A673 (cell line): Measurements from ENCODE around the gene HMGN4.

Experiments used
- EZH2 ChIP-seq: fragments of 200-600 bp; sonication (generic); IDR thresholded peaks from 2 replicates; pipeline ENCODE4 v1.6.1; 2017; ENCODE audit warnings: borderline replicate concordance, low read depth, mild to moderate bottlenecking, mixed read lengths, antibody characterized with exemption, low read length; ENCODE audit not compliant: poor library complexity, severe bottlenecking
- TF ChIP-seq, protein P1 (sequence below): fragments of 300-800, 200-600 bp; sonication (generic); conservative IDR thresholded peaks from 2 replicates; pipeline ENCODE4 v1.5.1; 2017; ENCODE audit warnings: low read depth, mild to moderate bottlenecking, antibody characterized with exemption, low read length, moderate library complexity, mixed read lengths

DNA sequence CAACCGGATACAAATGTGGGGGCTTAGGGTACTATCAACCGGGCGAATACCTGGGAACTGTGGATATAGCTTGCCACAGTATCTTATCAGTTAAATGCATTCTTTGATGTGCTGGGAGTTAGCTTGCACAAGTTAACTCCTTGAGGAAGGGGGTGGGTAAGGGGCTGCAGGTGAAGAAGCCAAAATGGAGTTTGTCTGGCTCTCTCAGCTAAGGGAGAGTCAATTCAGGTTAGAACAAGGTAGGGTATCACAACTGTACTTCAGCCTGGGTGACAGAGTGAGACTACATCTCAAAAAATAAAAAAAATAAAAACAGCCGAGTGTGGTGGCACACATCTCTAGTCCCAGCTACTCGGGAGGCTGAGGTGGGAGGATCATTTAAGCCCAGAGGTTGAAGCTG lies 46.6 kb upstream of the HMGN4 start:
- TF ChIP-seq, protein P1, sequence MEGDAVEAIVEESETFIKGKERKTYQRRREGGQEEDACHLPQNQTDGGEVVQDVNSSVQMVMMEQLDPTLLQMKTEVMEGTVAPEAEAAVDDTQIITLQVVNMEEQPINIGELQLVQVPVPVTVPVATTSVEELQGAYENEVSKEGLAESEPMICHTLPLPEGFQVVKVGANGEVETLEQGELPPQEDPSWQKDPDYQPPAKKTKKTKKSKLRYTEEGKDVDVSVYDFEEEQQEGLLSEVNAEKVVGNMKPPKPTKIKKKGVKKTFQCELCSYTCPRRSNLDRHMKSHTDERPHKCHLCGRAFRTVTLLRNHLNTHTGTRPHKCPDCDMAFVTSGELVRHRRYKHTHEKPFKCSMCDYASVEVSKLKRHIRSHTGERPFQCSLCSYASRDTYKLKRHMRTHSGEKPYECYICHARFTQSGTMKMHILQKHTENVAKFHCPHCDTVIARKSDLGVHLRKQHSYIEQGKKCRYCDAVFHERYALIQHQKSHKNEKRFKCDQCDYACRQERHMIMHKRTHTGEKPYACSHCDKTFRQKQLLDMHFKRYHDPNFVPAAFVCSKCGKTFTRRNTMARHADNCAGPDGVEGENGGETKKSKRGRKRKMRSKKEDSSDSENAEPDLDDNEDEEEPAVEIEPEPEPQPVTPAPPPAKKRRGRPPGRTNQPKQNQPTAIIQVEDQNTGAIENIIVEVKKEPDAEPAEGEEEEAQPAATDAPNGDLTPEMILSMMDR = no peak
- no peak for TF ChIP-seq EZH2
